GM20000 (cell line): ENCODE data around the gene CMIP.

Experiments
- DNase-seq: peaks from one replicate; pipeline ENCODE4 v3.0.0; 2012; ENCODE audit warnings: low spot score
- TF ChIP-seq, protein P1 (sequence below): IDR thresholded peaks from 2 replicates; pipeline ENCODE4 v1.5.1; 2012; ENCODE audit warnings: mild to moderate bottlenecking, control low read depth; ENCODE audit errors: extremely low read depth, missing control alignments

Gene CMIP

GRCh38 chr16:81612351-81613163 is 167.9 kb downstream of the CMIP start:
- no peak for DNase-seq
- TF ChIP-seq, protein P1, sequence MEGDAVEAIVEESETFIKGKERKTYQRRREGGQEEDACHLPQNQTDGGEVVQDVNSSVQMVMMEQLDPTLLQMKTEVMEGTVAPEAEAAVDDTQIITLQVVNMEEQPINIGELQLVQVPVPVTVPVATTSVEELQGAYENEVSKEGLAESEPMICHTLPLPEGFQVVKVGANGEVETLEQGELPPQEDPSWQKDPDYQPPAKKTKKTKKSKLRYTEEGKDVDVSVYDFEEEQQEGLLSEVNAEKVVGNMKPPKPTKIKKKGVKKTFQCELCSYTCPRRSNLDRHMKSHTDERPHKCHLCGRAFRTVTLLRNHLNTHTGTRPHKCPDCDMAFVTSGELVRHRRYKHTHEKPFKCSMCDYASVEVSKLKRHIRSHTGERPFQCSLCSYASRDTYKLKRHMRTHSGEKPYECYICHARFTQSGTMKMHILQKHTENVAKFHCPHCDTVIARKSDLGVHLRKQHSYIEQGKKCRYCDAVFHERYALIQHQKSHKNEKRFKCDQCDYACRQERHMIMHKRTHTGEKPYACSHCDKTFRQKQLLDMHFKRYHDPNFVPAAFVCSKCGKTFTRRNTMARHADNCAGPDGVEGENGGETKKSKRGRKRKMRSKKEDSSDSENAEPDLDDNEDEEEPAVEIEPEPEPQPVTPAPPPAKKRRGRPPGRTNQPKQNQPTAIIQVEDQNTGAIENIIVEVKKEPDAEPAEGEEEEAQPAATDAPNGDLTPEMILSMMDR = no peak

DNA sequence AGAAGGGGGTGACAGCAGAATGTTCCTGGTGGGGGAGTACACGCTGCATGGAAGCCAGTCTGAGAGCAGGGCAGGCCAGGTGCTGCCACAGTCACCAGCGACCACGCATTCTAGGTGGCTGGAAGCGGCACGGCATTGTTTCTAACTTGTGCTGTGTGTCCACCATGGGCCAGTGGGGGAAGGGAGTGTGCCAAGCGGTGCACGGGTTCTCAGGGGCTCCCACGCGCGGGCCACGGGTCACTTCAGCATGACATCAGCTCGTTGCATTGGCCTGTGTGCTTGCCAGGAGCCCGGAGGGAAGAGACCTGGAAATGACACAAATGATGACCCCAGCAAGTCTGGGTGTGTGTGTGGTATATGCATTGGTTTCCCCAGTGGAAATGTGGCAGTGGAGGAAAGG is 169.6 kb downstream of the CMIP start:
- no peak for DNase-seq
- TF ChIP-seq, protein P1 = no peak

GRCh38 chr16:81614654-81615359 is 170.2 kb downstream of the CMIP start:
- TF ChIP-seq, protein P1 = no peak
- DNase-seq = no peak

GRCh38 chr16:81615411-81615810 is 170.8 kb downstream of the CMIP start:
- TF ChIP-seq, protein P1 = no peak
- no peak for DNase-seq

- DNase-seq = no peak
- TF ChIP-seq, protein P1 = no peak
Measured at GRCh38 chr16:81615833-81616232, 171.2 kb downstream of the CMIP start.

DNA sequence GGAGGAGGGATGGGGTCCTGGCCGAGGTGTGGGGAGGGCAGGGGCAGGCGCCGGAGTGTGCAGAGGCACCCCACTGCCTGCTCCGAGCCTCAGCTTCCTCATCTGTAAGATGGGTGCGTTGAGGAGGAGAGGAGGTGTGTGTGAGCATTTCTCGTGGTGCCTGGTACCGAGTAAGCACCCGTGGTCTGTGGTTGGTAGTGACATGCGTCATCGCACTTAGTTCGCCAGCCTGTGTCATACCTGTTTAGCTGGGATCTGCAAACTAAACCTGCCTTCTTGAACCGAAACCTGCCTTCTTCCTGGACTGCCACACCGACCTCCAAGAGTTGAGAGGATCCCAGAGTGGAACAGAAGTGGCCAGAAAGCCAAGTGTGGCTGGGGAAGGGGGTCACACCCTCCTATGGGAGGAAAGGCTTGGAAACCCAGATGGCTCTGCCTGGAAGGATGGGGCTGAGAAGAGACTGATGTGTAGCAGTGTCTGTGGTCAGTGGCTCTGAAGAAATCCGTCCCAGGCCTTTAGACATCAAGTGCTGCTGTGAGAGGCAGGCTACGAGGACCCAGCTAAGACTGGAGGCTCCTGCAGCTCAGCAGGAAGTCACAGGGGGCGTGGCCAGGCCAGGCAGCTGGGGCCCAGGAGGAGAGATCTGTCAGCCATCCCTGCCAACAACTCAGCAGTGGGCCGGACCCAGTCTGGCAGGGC is 171.9 kb downstream of the CMIP start:
- TF ChIP-seq, protein P1 = no peak
- DNase-seq = peak; percentile 76

DNA sequence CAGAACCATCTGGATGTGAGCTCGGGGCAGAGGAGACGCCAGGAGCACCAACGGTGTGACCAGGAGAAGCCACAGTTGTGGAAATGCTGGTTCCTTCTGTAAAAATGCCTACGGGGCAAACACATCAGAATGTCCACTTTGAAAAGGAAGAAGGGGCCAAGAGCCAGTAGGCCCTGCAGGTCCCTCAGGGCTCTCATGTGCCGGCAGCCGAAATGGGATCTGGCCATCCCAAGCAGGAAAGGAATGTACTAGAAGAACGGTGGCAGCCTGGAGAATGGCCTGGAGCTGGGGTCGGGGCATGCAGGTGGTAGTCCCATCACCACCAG is 172.4 kb downstream of the CMIP start:
- no peak for DNase-seq
- TF ChIP-seq, protein P1 = no peak
